NT2/D1 (cell line): ENCODE results near the gene P2RX2.

ENCODE experiments used
- SUZ12 ChIP-seq: IDR thresholded peaks from 2 replicates; pipeline ENCODE4 v1.6.1; 2011; ENCODE audit not compliant: insufficient read length, insufficient read depth; ENCODE audit errors: extremely low read depth
- YY1 ChIP-seq: IDR thresholded peaks from 2 replicates; pipeline ENCODE4 v1.6.1; 2011; ENCODE audit not compliant: insufficient read length, insufficient read depth
- ZNF274 ChIP-seq: IDR thresholded peaks from 2 replicates; pipeline ENCODE4 v1.6.1; 2011; ENCODE audit warnings: mild to moderate bottlenecking, low read depth, low read length

GRCh38 chr12:132580701-132581292, 37.8 kb upstream of the P2RX2 start:
- TF ChIP-seq SUZ12 = no peak
- no peak for TF ChIP-seq ZNF274
- no peak for TF ChIP-seq YY1
